K562 (cell line): Measurements from ENCODE around the gene RGPD6. TPM values are rescaled to one million over a fixed set of nuclear protein-coding genes. Genes with fewer than 3 reads are reported as not detected.
"Not testable (repeated sequence)": the region's sequence is repeated elsewhere in the genome, so short reads cannot be mapped to it uniquely, and the experiment has no call there.

Source experiments
- ATAC-seq: fragments of 200-7000 bp; cut with Tn5 transposase; 3 replicates; pipeline ENCODE4 v1.9.1; 2020; ENCODE audit warnings: moderate library complexity
- BruUV-seq: library from RNA; stranded (reverse); fragments of 400-500 nt; replicated peaks from 2 replicates; lab custom pipeline; 2021; lab: Mats Ljungman, UMichigan
- CTCF ChIA-PET: fragments of 300-600 bp; formaldehyde crosslinking; extraction: SDS; loops from one replicate; lab custom pipeline; 2021; ENCODE audit warnings: low intra/inter-chr PET ratio; lab: Yijun Ruan, JAX
- POLR2A ChIA-PET: fragments of 300-600, 350-650 bp; sonication (Branson Sonifier 250); formaldehyde crosslinking; extraction: SDS; loops from one replicate; lab custom pipeline; 2021; ENCODE audit warnings: antibody characterized with exemption, inconsistent platforms; lab: Yijun Ruan, JAX
- DNase-seq, 4 experiments: peaks; one replicate each; pipeline versions ENCODE4 v3.0.0 to v3.0.0-alpha.2; 2011 to 2018; ENCODE audit warnings: low spot score in 3 of 4, mixed read lengths in 3 of 4; ENCODE audit errors: extremely low read depth in 1 of 4
- FAIRE-seq: peaks from 2 replicates; lab custom pipeline; 2011; peaks lifted over from hg19 to GRCh38; lab: Jason Lieb, UNC
- H2AFZ ChIP-seq: 2 replicates; pipeline ENCODE4 v1.6.0; 2011; ENCODE audit warnings: low read depth, low read length, control low read depth, inconsistent platforms
- H3K27ac ChIP-seq: fragments of 200-600 bp; 3 replicates; pipeline ENCODE4 v1.8.0; 2011; ENCODE audit warnings: low read depth, mild to moderate bottlenecking, control low read depth, inconsistent platforms, low read length, moderate library complexity, mixed read lengths; ENCODE audit errors: extremely low read depth
- H3K27me3 ChIP-seq, 2 experiments: fragments of 300-600 bp in 1 of 2; 2 replicates in 1 of 2; 3 replicates in 1 of 2; pipeline versions ENCODE4 v1.6.0 to v1.8.0; 2011; ENCODE audit warnings: inconsistent platforms in 2 of 2, low read length in 2 of 2, mild to moderate bottlenecking in 1 of 2, mixed read lengths in 1 of 2, moderate library complexity in 1 of 2; ENCODE audit not compliant: control insufficient read depth in 2 of 2, insufficient read depth in 2 of 2
- H3K36me3 ChIP-seq: fragments of 300-600 bp; 3 replicates; pipeline ENCODE4 v1.8.0; 2011; ENCODE audit warnings: mild to moderate bottlenecking, low read length, inconsistent platforms; ENCODE audit not compliant: control insufficient read depth, insufficient read depth
- H3K4me1 ChIP-seq, 2 experiments: fragments of 200-600 bp in 1 of 2; replicated peaks in 1 of 2; 2 replicates in 1 of 2; 3 replicates in 1 of 2; pipeline versions ENCODE4 v1.5.1 to v1.8.0; 2011; ENCODE audit warnings: inconsistent platforms in 2 of 2, low read length in 2 of 2, mild to moderate bottlenecking in 1 of 2, mixed read lengths in 1 of 2, moderate library complexity in 1 of 2; ENCODE audit not compliant: control insufficient read depth in 2 of 2, insufficient read depth in 2 of 2
- H3K4me2 ChIP-seq: 2 replicates; pipeline ENCODE4 v1.6.1; 2011; ENCODE audit warnings: low read length, control low read depth, inconsistent platforms, mixed read lengths; ENCODE audit not compliant: insufficient read depth
- H3K4me3 ChIP-seq: fragments of 200-600 bp; sonication (generic), shearing (Covaris generic); 2 replicates; pipeline ENCODE4 v1.5.1; 2016; ENCODE audit warnings: control low read depth, inconsistent platforms
- H3K79me2 ChIP-seq: fragments of 200-600 bp; 3 replicates; pipeline ENCODE4 v1.8.0; 2011; ENCODE audit warnings: low read length, inconsistent platforms; ENCODE audit not compliant: control insufficient read depth, insufficient read depth
- H3K9ac ChIP-seq, 2 experiments: 2 replicates each; pipeline versions ENCODE4 v1.6.0 to v1.6.1; 2011; ENCODE audit warnings: low read depth in 2 of 2, low read length in 2 of 2, control low read depth in 1 of 2, inconsistent platforms in 1 of 2, mild to moderate bottlenecking in 1 of 2, mixed read lengths in 1 of 2; ENCODE audit not compliant: insufficient read depth in 1 of 2
- H3K9me1 ChIP-seq: one replicate; pipeline ENCODE4 v1.6.0; 2011; ENCODE audit warnings: inconsistent platforms, mild to moderate bottlenecking, low read length, moderate library complexity; ENCODE audit not compliant: control insufficient read depth, insufficient read depth
- H3K9me3 ChIP-seq: replicated peaks from 2 replicates; pipeline ENCODE4 v1.5.1; 2011; ENCODE audit warnings: low read depth, low read length, inconsistent platforms; ENCODE audit not compliant: control insufficient read depth, insufficient read depth
- H4K20me1 ChIP-seq: replicated peaks from 2 replicates; pipeline ENCODE4 v1.6.1; 2011; ENCODE audit warnings: low read length, inconsistent platforms, mixed read lengths; ENCODE audit not compliant: control insufficient read depth, insufficient read depth
- WGBS: fragments of 100-300 bp; shearing (Covaris generic); methylation state at CpG from one replicate; pipeline ENCODE4 v1.1.6; 2016; ENCODE audit warnings: low coverage, mixed read lengths; ENCODE audit not compliant: insufficient coverage; ENCODE audit errors: missing lambda C conversion rate; 5-methylcytosine and 5-hydroxymethylcytosine counted together
- in situ Hi-C: fragments of 300-500 bp; cut with MboI; formaldehyde crosslinking; loops from 4 replicates; pipeline ENCODE4 v1.15.0; 2018; ENCODE audit warnings: inconsistent platforms, mixed read lengths
- intact Hi-C: fragments of 100-400 bp; cut with micrococcal nuclease; formaldehyde crosslinking; loops from 2 replicates; pipeline ENCODE4 v1.14.2; 2022
- polyA plus RNA-seq, 8 experiments: library from polyadenylated mRNA; depleted of rRNA in 4 of 8; stranded (reverse) in 5 of 8; unstranded in 3 of 8; fragments of >200 nt; fragmentation: Nextera tagmentation in 2 of 8; fragmentation: Illumina TruSeq in 1 of 8; extraction: Ambion mirVana in 2 of 8; extraction: Trizol in 1 of 8; gene quantifications; 2 replicates each; pipeline versions ENCODE4 v1.2.1 to v1.2.3, GENCODE V29; 2011 to 2014; ENCODE audit warnings: inconsistent platforms in 1 of 8, missing spikeins in 1 of 8
- total RNA-seq, 7 experiments: library from RNA; depleted of rRNA in 6 of 7; stranded (reverse); fragments of >200 nt in 6 of 7; fragmentation: Illumina TruSeq in 2 of 7; extraction: Trizol in 2 of 7; gene quantifications; 2 replicates each; pipeline versions ENCODE4 v1.2.1 to v1.2.3, GENCODE V29; 2011 to 2021; ENCODE audit warnings: low replicate concordance in 1 of 7

RGPD6 gene
- total and polyA plus RNA-seq, 9 of the 15 experiments (the other 6 are each of a cell fraction or from before 2014, with no cell fraction given), result 0.15 to 2.2 (median 1.0) TPM

- H2AFZ ChIP-seq, CTCF ChIA-PET, H3K27me3 ChIP-seq, POLR2A ChIA-PET, H3K4me1 ChIP-seq, H3K9me3 ChIP-seq, H3K79me2 ChIP-seq, H3K27ac ChIP-seq, BruUV-seq, H4K20me1 ChIP-seq, DNase-seq, H3K36me3 ChIP-seq, H3K9me1 ChIP-seq, FAIRE-seq, H3K4me2 ChIP-seq, H3K4me3 ChIP-seq, in situ Hi-C loops, intact Hi-C loops, H3K9ac ChIP-seq: not testable (repeated sequence)
- ATAC-seq, result peak; percentile 74
- WGBS, result 0% methylated on average over 10 of the region's 94 CpGs
Observed at GRCh38 chr2:110610613-110611250, 33.7 kb upstream of the RGPD6 start.

DNA sequence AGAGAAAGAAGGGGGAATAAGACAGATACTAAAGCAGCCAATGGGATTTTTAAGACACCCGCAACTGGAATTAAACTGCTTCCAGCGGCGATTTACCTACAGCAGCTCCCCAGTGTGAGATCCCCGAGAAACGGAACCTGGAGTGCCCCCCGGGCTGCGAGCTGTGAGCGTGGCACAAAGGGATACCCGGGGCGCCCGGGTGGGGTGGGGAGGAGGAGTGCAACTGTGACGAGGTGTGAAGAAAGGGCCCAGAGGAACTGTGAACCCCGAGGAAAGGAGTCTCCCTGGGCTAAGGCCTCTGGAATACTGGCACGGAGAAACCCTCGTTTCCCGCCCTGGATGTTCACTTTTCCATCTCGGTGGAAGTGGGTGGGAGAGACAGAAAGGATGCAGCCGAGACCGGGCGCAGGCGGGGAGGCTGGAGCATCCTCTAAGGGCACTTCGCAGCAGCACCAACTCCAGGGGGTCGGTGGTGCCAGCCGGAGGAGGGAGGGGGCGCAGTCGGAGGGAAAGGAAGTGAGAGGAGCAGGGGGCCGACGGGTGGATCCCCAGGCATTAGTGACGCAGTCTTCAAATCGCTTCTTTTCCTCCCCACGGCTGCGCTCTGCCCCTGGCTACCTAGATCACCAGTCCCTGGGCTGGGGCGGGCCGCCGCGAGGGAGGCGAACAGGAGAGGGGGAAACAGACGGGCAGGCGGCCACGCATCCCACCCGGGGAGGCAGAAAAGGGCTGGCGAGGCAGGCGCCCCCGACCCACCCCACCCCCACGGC is 33.0 kb upstream of the RGPD6 start:
- H3K27me3 ChIP-seq, H3K9me1 ChIP-seq, ATAC-seq, BruUV-seq, H3K27ac ChIP-seq, intact Hi-C loops, H2AFZ ChIP-seq, H3K9me3 ChIP-seq, H3K9ac ChIP-seq, H4K20me1 ChIP-seq, FAIRE-seq, CTCF ChIA-PET, POLR2A ChIA-PET, H3K4me1 ChIP-seq, DNase-seq, H3K36me3 ChIP-seq, H3K4me3 ChIP-seq, H3K4me2 ChIP-seq, H3K79me2 ChIP-seq: not testable (repeated sequence)
- in situ Hi-C loops, result loop anchor here (10.0 kb wide), 1 partner anchor 845 kb away; no protein-coding TSS in a partner anchor
- 5% methylated on average over 7 of the region's 45 CpGs for WGBS

DNA sequence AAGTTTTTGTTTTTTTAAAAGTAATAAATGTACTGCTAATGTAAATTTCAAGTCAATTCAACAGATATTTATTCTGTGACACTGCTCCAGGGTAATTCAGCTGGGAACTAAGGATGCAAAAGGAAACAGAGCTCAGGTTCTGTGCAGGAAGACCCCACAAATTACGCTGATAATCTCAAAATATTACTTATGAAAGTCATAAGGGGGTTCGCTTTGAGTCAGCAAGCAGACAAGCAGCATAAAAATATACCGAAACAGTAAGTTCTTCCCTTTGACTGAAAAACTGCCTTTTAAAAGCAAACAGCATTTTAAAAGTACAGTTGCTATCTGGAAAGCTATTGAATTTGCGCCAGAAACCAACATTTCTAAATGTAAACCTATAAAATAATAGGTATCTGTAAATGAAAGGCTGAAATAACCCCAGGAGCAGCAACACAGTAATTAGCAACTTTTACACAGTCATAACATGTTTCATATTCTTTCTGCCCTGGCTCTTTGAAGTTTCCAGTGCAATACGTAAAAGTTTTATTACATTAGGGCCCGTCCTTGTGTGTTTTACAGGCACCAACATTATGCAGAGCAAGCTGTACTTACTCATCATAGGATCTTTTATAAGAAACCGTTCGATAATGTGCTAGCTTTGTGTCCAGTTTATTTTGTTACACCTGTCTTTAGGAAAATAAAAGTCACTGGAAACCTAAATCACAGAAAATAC is 31.9 kb upstream of the RGPD6 start:
- DNase-seq, H4K20me1 ChIP-seq, BruUV-seq, H3K4me1 ChIP-seq, intact Hi-C loops, H3K27ac ChIP-seq, H3K9ac ChIP-seq, H2AFZ ChIP-seq, POLR2A ChIA-PET, H3K36me3 ChIP-seq, CTCF ChIA-PET, H3K9me1 ChIP-seq, H3K4me2 ChIP-seq, H3K4me3 ChIP-seq, H3K79me2 ChIP-seq, H3K27me3 ChIP-seq, FAIRE-seq, H3K9me3 ChIP-seq, ATAC-seq: not testable (repeated sequence)
- no CpG with 5 or more reads among the region's 8 CpGs for WGBS
- in situ Hi-C loops, result loop anchor here (10.0 kb wide), 1 partner anchor 844 kb away; no protein-coding TSS in a partner anchor
